GM21825 (cell line): ENCODE measurements around the gene DOK4.
"Not testable (repeated sequence)": the region's sequence is repeated elsewhere in the genome, so short reads cannot be mapped to it uniquely, and the experiment has no call there.

Experiments used
- ATAC-seq: cut with Tn5 transposase; IDR thresholded peaks from one replicate; pipeline ENCODE4 v1.9.1; 2021; ENCODE audit warnings: mild to moderate bottlenecking, moderate library complexity; ENCODE audit not compliant: unreplicated experiment

Gene DOK4

GRCh38 chr16:57452021-57452420 lies 34.3 kb downstream of the DOK4 start:
- no peak for ATAC-seq

- peak; percentile 98 for ATAC-seq
Observed at GRCh38 chr16:57447186-57447962, 38.9 kb downstream of the DOK4 start, which contains the start of the genes CIAPIN1 and COQ9. TSS of gene CIAPIN1 (minus strand) at chr16:57447385. CDS start at chr16:57440928, 6,457 bp downstream. TSS of gene COQ9 (plus strand) at chr16:57447479. CDS start at chr16:57447506, 27 bp downstream.

GRCh38 chr16:57446531-57447185 lies 39.6 kb downstream of the DOK4 start:
- ATAC-seq: peak; percentile 22

GRCh38 chr16:57445510-57445909 lies 40.8 kb downstream of the DOK4 start:
- ATAC-seq: no peak

GRCh38 chr16:57444711-57445110 lies 41.6 kb downstream of the DOK4 start:
- ATAC-seq: no peak

- not testable (repeated sequence) for ATAC-seq
Observed at GRCh38 chr16:57440551-57440950, 45.7 kb downstream of the DOK4 start.

GRCh38 chr16:57439947-57440346 lies 46.3 kb downstream of the DOK4 start:
- ATAC-seq: not testable (repeated sequence)

GRCh38 chr16:57435838-57436237 lies 50.5 kb downstream of the DOK4 start:
- ATAC-seq: no peak

GRCh38 chr16:57434003-57434402 lies 52.3 kb downstream of the DOK4 start:
- ATAC-seq: no peak

GRCh38 chr16:57432989-57433388 lies 53.3 kb downstream of the DOK4 start:
- ATAC-seq: no peak

- no peak for ATAC-seq
Observed at GRCh38 chr16:57432505-57432904, 53.8 kb downstream of the DOK4 start.

GRCh38 chr16:57430955-57431354 lies 55.3 kb downstream of the DOK4 start:
- no peak for ATAC-seq

GRCh38 chr16:57427824-57428223 lies 58.5 kb downstream of the DOK4 start:
- no peak for ATAC-seq

GRCh38 chr16:57427307-57427706 lies 59.0 kb downstream of the DOK4 start:
- ATAC-seq: no peak

GRCh38 chr16:57426356-57426755 lies 59.9 kb downstream of the DOK4 start:
- ATAC-seq: no peak

- ATAC-seq: no peak
Observed at GRCh38 chr16:57424583-57424982, 61.7 kb downstream of the DOK4 start.

GRCh38 chr16:57423152-57423551 lies 63.1 kb downstream of the DOK4 start:
- no peak for ATAC-seq

GRCh38 chr16:57422026-57422944 lies 64.0 kb downstream of the DOK4 start:
- ATAC-seq: no peak
